ENCODE data around the gene SFRP5.

Gene SFRP5

DNA sequence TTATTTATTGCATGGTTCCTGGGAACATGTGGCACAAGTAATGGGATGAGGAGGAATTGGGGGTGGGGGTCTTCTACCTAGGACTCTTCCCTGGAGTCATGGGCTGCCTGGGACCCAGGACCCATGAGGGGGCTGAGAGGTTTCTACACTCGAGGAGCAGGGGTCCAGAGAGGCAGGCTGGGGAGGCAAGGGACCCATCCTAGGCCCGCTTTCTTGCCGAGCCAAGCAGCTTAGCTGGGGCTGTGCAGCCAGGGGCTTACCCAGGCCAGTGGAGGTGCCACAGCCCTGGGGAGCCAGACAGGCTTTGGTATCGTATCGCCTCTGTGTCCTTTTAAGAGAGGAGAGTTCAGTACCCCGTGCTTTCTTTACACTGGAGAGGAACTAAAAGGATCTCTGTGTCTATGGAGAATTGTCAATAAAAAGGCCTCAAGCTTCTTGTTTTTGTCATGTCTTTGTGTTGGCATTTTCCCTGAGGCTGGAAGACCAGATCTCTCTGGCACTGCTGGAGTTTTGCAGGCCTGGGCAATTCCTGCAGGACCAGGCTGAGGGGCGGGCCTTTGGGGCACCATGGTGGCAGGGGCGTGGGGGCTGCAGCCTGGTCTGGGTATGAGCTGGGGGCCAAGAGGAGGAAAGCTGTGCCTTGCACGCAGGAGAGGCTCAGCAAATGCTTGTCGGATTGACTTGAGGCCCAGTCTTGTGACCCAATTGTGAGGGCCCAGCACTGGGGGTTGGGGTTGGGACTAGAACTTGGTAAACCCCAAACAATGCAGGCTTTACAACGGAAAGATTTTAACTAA, 11.1 kb downstream of the SFRP5 start:
- no peaks in the 10 kb centered on the region for H4K20me1 ChIP-seq (ENCODE audit: insufficient read depth, low read length)

DNA sequence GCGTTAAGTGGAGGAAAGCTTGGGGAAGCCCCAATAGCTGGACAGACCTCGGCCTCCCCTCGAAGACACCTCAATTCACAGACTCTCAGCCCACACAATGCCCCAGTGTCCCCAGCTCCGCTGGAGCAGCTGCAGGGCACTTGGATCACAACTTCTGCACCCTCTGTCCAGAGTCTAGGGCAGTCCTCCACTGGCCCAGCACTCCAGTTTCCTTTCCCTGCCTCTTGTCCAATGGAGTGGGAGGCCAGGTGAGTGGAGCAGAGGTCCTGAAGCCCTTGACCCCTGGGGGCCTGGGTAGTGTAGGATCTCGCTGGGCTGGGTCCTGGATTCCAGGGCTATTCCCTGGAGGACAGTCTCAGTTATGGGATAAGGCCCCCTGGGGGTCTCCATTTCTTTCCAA, 11.9 kb downstream of the SFRP5 start:
- H3K27ac ChIP-seq (ENCODE audit: low read depth, low read length, poor library complexity, severe bottlenecking): no peak overlapping the region
- H3K9me2 ChIP-seq (ENCODE audit: low read depth, low read length): no peaks in the 10 kb centered on the region
- no peak overlapping the region for H3K4me2 ChIP-seq (ENCODE audit: low read length)
- H3K9ac ChIP-seq (ENCODE audit: low read length): no peak overlapping the region
- no peaks in the 10 kb centered on the region for H3K79me2 ChIP-seq (ENCODE audit: insufficient read depth, low read length)
- H3K4me1 ChIP-seq (ENCODE audit: insufficient read depth, low read length, severe bottlenecking): no peaks in the 10 kb centered on the region
- no peaks in the 10 kb centered on the region for H4K20me1 ChIP-seq (ENCODE audit: insufficient read depth, low read length)
- TF ChIP-seq EZH2 (IDR thresholded peaks at IDR 0.05; ENCODE audit: borderline replicate concordance, low read length): no peak
- TF ChIP-seq CTCF (IDR thresholded peaks at IDR 0.05; ENCODE audit: low read length): no peak
- H3K27me3 ChIP-seq (ENCODE audit: insufficient read depth, low read length): no peaks in the 10 kb centered on the region
- H3F3A ChIP-seq (ENCODE audit: insufficient read depth, low read length): no peaks in the 10 kb centered on the region
- no peak overlapping the region for H3K4me3 ChIP-seq (ENCODE audit: low read depth, low read length, poor library complexity, severe bottlenecking)
- peaks cover 19% of the 10 kb centered on the region for H3K36me3 ChIP-seq (ENCODE audit: insufficient read depth, low read length)
- no peak overlapping the region for H2AFZ ChIP-seq (ENCODE audit: low read length)
- no peaks in the 10 kb centered on the region for H3K9me3 ChIP-seq (ENCODE audit: low read length)

More for the DNA sequence above, 11.1 kb downstream of the SFRP5 start:
- Histone ChIP-seq H3K27ac (ENCODE audit: low read depth, low read length, poor library complexity, severe bottlenecking) (no peak overlapping the region), H3K4me3 (ENCODE audit: low read depth, low read length, poor library complexity, severe bottlenecking) (no peak overlapping the region), H2AFZ (ENCODE audit: low read length) (no peak overlapping the region), H3K4me1 (ENCODE audit: insufficient read depth, low read length, severe bottlenecking) (no peaks in the 10 kb centered on the region), H3K9ac (ENCODE audit: low read length) (no peak overlapping the region), H3K9me2 (ENCODE audit: low read depth, low read length) (no peaks in the 10 kb centered on the region), H3K36me3 (ENCODE audit: insufficient read depth, low read length) (peaks cover 16% of the 10 kb centered on the region), H3K27me3 (ENCODE audit: insufficient read depth, low read length) (no peaks in the 10 kb centered on the region), H3K79me2 (ENCODE audit: insufficient read depth, low read length) (no peaks in the 10 kb centered on the region), H3F3A (ENCODE audit: insufficient read depth, low read length) (no peaks in the 10 kb centered on the region), H3K4me2 (ENCODE audit: low read length) (no peak overlapping the region), H3K9me3 (ENCODE audit: low read length) (no peaks in the 10 kb centered on the region)
- TF ChIP-seq CTCF (IDR thresholded peaks at IDR 0.05; ENCODE audit: low read length) (no peak), EZH2 (IDR thresholded peaks at IDR 0.05; ENCODE audit: borderline replicate concordance, low read length) (no peak)

DNA sequence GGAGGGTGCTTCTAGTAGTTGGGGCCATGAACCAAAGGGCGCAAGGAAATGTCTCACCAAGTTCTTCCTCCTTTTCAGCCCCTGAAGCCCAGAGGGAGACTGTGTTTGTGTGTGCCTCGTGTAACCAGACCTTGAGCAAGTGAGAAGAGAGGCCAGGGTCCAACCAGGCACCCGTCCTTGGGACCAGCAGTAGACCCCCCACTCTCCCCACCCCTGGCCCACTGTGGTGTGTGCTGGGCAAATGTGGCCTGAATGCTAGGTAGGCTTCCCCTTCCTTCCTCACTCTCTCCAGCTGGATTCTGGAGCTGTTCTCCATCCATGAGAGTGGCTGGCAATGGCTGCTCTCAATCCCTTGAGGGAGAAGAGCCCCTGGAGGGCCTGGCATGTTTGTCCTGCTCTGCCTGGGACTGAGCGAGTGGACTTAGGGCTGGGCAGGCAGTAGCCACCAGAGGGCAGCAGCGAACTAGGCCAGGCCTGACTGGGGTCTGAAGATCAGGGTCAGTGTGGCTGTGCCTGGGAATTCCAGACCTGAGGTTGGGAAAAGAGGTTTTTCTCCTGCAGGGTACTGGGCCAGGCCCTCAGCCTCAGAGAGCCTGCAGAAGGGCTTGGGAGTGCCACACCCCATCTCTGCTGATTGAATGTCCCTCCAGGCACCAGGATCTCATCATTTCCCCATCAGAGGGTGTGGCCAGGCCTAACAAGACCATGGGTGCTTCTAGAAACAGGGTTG, 12.5 kb downstream of the SFRP5 start:
- Histone ChIP-seq H3K27ac (ENCODE audit: low read depth, low read length, poor library complexity, severe bottlenecking) (no peak overlapping the region), H2AFZ (ENCODE audit: low read length) (no peak overlapping the region), H3F3A (ENCODE audit: insufficient read depth, low read length) (no peaks in the 10 kb centered on the region), H3K9ac (ENCODE audit: low read length) (no peak overlapping the region), H3K4me1 (ENCODE audit: insufficient read depth, low read length, severe bottlenecking) (no peaks in the 10 kb centered on the region), H3K4me2 (ENCODE audit: low read length) (no peak overlapping the region), H3K27me3 (ENCODE audit: insufficient read depth, low read length) (no peaks in the 10 kb centered on the region), H3K36me3 (ENCODE audit: insufficient read depth, low read length) (peaks cover 25% of the 10 kb centered on the region), H3K9me3 (ENCODE audit: low read length) (no peaks in the 10 kb centered on the region), H4K20me1 (ENCODE audit: insufficient read depth, low read length) (no peaks in the 10 kb centered on the region), H3K4me3 (ENCODE audit: low read depth, low read length, poor library complexity, severe bottlenecking) (no peak overlapping the region), H3K9me2 (ENCODE audit: low read depth, low read length) (no peaks in the 10 kb centered on the region), H3K79me2 (ENCODE audit: insufficient read depth, low read length) (no peaks in the 10 kb centered on the region)
- no peak for TF ChIP-seq EZH2 (IDR thresholded peaks at IDR 0.05; ENCODE audit: borderline replicate concordance, low read length)
- TF ChIP-seq CTCF (IDR thresholded peaks at IDR 0.05; ENCODE audit: low read length): peak; percentile 41
